GM18505 (cell line): ENCODE measurements around the gene INPP5A.
"Not testable (repeated sequence)": the region's sequence is repeated elsewhere in the genome, so short reads cannot be mapped to it uniquely, and the experiment has no call there.

Experiments
- ATAC-seq: cut with Tn5 transposase; IDR thresholded peaks from one replicate; pipeline ENCODE4 v1.9.1; 2021; ENCODE audit not compliant: unreplicated experiment
- POLR2A ChIP-seq: IDR thresholded peaks from 4 replicates; pipeline ENCODE4 v1.6.1; 2011; ENCODE audit warnings: borderline replicate concordance; ENCODE audit not compliant: insufficient read depth, insufficient read length; ENCODE audit errors: extremely low read depth

The INPP5A gene

DNA sequence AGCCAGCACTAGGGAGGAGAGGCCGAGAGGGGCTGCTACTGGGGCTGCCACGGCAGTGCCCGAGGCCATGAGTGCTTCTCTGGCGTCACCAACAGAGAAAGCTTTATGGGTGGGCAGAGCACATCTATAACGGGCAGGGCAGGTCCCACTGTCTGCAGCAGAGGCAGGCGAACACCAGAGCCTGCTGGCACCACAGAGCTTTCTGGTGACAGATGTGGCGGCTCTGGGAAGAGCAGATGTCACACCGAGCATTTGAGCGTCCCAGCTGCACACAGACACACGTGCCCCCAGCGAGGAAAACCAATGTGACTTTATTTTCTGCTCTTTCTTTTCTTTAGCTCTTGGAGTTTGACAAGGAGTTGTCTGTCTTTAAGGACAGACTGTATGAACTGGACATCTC, 227.8 kb downstream of the INPP5A start:
- ATAC-seq = no peak
- no peak for TF ChIP-seq POLR2A

DNA sequence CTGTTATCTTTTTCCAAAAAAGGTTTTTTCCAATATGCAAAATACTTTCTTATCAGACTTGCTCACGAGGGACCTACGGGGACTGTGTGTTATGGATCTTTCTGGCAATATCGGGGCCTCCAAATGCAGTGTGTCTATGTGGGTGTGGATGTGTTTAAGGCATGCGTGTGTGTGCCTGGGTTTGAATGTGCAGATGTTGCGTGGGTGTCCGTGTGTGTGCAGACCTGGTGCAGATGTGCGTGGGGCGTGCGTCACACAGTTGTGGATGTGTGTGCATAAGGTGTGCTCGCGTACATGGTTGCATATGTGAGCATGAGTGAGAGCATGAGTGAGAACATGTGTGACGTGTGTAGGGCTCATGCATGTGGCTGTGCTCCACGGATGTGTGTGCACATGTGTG, 228.7 kb downstream of the INPP5A start:
- no peak for TF ChIP-seq POLR2A
- ATAC-seq = no peak

DNA sequence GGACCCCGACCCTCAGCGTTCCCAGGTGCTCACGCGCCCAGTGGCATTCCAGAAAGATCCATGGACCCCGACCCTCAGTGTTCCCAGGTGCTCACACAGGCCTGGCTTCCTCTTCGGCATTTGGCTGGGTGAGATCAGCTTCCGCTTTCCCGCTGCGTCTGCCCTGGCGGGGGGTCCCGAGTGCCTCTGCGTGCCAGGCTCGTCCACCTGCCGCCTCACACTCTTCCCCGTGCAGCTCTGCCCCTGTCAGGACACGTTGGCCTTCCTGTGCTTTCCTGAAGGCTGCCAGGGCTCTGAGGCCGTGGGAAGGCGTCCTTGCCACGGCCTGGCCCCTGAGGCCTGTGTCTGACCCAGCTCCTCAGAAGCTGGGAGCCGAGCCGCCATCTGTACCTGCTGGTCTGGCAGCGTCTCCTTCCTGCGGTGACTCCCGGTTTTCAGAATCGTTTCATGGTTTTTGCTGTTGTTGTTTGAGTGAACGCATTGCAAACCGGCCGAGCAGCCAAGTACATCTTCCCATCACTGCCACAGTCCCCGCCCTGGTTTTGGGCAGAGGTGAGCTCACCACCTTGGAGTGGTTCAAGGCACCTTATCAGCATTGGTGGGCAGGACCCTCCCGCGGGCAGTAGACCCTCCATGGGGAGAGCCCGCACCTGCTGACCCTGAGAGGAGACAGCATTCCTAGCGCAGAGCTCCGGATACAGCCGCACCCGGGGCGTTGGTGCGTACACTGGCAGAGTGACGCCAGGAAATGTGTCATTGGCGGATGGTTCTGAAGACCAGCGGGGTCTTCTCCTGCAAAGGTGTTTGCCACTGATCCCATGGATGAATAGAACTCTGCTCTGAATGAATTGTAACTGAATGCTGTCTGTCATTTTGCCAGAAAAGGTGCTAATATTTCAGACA, 231.0 kb downstream of the INPP5A start:
- ATAC-seq = no peak
- TF ChIP-seq POLR2A = no peak

DNA sequence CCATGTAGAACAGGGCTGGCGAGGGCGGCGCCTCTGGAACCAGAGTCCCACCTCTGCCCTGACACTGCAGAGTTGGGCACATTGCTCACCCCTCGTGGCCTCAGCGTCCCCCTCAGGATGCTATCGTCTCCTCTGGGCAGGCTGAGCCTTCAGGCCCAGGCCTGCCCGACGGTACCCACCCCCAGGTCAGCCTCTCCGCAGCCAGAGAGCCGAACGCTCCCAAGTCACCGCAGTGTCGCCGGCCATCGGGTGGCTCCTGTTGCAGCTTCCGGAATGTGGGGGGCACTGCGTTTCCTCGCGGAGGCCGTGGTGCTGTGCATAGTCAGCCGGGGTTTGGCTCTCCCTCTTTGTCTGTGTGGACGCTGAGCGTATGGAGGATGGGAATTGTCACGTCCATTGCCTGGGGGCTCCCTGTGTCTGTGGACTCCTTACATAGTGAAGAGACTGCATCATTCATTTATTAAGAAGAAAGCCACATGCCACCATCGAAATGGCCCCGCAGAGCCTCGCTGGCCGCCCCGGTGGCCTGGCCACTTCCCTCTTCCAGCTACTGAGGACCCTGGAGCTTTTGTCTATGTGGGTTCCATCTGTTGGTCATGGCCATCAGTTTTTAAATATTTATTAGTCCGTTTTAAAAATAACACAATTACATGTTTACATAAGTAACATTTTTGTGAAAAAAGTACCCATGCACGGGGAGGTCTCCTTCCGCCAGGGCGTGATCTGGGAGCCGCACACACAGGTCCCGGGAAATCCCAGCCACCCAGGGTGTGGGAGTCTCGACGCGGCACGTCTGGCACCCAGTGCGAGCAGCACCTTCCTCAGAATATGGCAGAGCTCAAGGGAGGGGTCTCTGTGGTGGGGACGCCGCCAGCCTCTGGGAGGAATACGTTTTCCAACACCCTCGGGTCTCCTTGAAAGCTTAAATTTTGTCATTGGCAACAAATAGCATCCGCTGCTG, 232.8 kb downstream of the INPP5A start:
- no peak for ATAC-seq
- TF ChIP-seq POLR2A = no peak

DNA sequence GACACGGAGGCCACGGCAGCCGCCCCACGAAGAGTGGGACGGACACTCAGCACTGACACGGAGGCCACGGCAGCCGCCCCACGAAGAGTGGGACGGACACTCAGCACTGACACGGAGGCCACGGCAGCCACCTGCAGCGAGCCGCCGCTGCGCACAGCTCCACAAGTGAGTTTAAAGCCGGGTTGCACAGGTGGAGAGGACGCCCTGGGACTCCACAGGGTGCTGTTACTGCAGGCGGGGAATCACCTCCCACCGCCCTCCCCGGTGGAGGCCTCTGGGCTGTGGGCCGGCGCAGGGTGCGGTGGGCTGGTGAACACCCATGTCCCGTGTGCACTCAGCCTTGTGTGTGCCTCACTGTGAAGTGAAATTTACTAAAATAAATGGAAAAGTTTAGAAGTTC, 235.2 kb downstream of the INPP5A start:
- ATAC-seq = not testable (repeated sequence)

DNA sequence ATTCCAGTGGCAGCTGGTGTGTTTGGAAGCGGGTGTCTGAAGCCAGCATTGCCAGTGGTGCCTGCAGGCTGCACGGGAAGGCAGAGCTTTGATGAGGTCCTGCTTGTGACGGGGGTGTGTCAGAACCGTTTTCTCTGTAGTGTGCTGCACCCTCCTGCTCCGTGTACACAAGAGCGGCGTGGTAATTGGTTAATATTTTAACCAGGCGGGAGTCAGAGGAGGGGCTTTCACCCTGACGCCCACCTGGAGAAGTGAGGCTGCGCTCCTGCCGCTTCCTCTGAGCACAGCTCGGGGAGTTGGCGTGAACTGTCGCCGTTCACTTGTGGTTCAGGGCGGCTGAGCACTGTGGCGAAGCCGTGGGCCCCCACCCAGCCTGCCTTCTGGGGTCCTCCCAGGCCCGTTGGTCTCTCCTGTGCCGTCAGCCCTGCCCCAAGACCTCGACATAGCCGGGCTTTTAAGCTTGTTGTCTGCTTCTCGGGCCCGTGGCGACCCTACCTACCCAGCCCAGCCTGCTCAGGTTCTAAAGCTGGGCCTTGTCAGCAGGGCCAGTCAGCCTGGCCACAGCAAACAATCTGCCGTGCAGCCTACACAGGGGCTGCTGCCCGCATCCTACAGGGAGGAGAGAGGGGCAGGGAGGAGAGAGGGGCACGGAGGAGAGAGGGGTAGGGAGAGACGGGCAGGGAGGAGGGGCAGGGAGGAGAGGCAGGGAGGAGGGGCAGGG, 236.8 kb downstream of the INPP5A start:
- no peak for ATAC-seq
- TF ChIP-seq POLR2A = no peak

DNA sequence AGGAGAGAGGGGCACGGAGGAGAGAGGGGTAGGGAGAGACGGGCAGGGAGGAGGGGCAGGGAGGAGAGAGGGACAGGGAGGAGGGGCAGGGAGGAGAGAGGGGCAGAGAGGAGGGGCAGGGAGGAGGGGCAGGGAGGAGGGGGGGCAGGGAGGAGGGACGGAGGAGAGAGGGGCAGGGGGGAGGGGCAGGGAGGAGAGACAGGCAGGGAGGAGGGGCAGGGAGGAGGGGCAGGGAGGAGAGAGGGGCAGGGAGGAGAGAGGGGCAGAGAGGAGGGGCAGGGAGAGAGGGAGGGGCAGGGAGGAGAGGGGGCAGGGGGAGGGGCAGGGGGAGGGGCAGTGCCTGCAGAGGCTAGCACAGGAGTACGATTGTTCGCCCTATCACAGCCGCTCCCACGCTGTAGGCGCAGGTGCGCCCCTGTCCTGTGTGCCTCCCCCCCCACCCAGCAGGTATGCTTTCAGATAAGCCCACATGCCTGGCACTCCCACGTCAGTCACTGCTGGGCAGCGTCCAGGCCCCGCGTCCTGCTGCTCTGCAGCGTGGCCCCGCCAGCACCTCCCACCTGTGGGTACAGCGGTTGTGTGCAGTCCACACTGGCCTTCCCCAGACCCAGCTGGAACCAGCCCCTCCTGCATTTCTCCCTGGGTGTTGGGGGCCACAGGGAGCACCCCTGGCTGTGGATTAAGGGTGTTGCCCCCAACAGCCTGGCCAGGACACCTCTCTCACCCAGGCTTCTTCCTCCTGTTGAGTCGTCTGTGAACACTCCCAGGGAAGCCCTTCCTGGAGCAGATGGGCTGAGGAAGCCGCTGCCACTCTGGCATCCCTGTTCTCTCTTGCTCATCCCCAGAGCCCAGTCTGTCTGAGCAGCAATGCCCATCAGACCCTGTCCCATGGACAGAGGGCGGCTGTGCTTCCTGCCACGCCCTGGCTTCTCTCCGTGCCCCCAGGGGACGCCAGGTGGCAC, 237.6 kb downstream of the INPP5A start:
- TF ChIP-seq POLR2A = no peak
- ATAC-seq = no peak

DNA sequence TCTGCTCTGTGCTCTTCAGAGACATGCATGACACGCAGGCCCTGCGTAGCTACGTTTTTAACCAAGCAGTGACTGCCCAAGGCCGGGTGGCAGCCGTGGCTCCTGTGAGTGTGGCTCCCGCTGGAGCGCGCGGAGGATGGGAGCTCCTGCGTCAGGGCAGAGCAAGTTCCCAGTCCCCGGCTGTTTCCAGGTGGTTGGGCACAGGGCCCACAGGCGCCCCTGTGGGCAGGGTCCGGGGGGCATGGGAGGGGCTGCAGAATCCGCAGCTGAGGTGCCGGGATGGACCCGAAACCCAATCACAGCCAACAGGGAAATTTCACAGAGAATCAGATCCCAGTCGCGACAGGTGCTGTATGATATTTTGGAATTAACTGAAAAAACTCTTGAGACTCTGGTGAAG, 238.6 kb downstream of the INPP5A start:
- TF ChIP-seq POLR2A = no peak
- no peak for ATAC-seq

DNA sequence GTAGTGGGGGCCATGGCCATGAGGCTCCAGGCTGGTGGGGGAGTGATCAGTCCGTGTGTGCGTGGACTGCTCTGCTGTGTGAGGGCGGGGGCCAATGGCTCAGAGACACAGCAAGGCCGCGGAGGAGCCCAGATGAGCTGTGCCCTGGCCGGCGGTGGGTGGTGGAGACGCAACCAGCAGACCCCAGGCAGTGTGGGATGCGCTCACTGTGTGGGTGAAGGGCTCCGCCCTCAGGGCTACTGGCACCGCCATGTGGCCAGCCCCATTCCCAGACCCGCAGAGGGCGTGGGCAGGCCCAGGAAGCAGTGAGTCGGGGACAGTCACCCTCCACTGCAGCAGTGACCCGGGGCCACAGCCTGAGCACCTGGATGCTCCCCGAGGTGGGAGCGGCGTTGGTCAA, 239.2 kb downstream of the INPP5A start:
- no peak for TF ChIP-seq POLR2A
- no peak for ATAC-seq

DNA sequence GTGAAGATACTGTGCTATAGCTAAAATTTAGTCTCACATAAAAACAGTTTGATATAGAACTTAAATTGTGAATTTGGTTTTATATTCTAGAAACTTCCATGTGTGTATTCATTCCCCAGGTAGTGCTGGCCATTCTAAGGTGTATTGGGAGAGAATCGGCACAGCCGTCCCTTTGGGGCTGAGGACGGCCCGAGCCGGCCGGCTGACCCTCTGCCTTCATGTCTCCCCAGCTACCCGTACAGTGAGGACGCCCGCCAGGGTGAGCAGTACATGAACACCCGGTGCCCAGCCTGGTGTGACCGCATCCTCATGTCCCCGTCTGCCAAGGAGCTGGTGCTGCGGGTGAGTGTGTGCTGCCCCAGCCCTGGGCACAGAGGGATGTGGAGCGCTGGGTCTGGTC, 239.9 kb downstream of the INPP5A start:
- ATAC-seq = no peak

DNA sequence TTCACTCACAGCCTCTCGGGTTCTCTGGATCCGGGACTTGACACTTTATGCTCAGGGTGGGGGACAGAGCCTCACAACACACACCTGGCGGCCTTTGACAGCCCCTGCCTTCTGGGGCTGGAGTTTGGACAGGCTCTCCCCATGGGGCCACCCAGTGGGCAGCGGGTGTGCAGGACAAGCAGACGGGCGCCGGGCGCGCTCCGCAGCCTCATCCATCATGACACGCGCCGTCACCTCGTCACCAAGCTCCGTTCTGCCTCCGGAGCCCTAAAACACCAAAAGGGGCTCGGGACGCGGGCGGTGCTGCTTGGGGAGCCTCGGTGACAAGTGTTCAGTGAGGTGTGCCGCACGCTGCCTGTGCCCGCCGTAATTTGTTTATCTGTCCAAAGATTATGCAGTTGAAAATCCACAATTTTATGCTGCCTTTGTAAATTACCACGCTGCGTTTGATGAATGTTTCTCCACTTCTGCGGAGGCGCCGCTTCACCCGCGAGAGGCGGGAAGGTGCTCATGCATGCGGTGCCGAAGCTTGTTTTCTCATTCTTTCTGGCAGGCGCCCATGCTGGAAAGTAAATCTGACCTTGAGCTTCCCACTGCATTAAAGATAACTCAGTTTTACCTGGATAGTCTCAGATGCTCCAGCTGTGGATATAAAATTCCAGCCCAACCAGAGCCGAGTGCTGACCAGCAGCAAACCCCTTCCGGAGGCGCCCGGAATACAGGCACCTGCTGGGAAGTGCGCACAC, 242.1 kb downstream of the INPP5A start:
- no peak for ATAC-seq
- TF ChIP-seq POLR2A = no peak

More for the DNA sequence above, 239.9 kb downstream of the INPP5A start:
- TF ChIP-seq POLR2A = no peak
